ENCODE results near the gene SECISBP2.

DNA sequence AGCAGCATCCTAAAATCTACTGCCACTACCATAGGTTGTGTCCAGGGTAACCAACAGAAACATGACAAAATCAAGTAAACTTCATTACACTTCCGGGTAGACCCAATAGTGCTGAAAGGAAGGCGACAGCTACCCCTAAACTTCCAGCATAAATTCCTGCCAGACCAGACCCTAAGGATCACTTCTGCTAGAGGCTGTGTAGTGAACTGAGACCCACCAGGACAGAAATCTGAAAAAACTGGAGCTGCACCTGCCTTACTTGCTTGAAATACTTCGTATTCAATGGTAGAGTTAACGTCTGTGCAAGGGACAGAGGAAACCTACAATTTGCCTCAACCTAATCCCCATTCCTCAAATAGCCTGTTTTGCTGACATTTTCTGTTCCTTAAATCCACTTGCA, 1.0 kb upstream of the SECISBP2 start:
- TF ChIP-seq CTCF (IDR thresholded peaks at IDR 0.05) (no peak), EZH2 (IDR thresholded peaks at IDR 0.05; ENCODE audit: borderline replicate concordance, insufficient read depth, low read depth, low read length, poor library complexity, severe bottlenecking) (no peak)
